A375 (cell line): ENCODE data around the gene ELAPOR1. TPM values are rescaled to one million over a fixed set of nuclear protein-coding genes. Genes with fewer than 3 reads are reported as not detected.

Experiments
- small RNA-seq: library from RNA; depleted of rRNA; stranded (forward); fragments of <200 nt; gene quantifications from one replicate; pipeline ENCODE3, GENCODE V24; 2014
- total RNA-seq: library from RNA; depleted of rRNA; stranded (reverse); fragments of >200 nt; shearing (Covaris generic); gene quantifications from 2 replicates; pipeline ENCODE4 v1.2.3, GENCODE V29; 2014; rRNA removed

Gene ELAPOR1
- 0.08 and 0.11 TPM in 2 replicates for total RNA-seq

GRCh38 chr1:109113590-109114341 is at the start of gene ELAPOR1:
Gene ELAPOR1, plus strand, starts transcription at chr1:109114115. Its CDS starts 69 bp downstream, at chr1:109114184.

GRCh38 chr1:109075531-109076490 is 38.1 kb upstream of the ELAPOR1 start, which contains the start of gene TAF13:
Gene TAF13, minus strand, starts transcription at chr1:109076003. Its CDS starts 56 bp downstream, at chr1:109075947.

GRCh38 chr1:109090196-109091077 is 23.5 kb upstream of the ELAPOR1 start, which contains the start of gene TMEM167B:
Gene TMEM167B, plus strand, starts transcription at chr1:109090764. Its CDS starts 109 bp downstream, at chr1:109090873.

Small RNA genes within 50 kb of the gene (small RNA-seq; reads per million reads assigned to genes)
- gene AL356488.2, result not detected

Other genes starting within 250 kb of the ELAPOR1 start
- 22.4 and 25.4 TPM in 2 replicates for gene GPSM2, start 237.1 kb upstream of the ELAPOR1 start, total RNA-seq
- gene CLCC1, start 150.6 kb upstream of the ELAPOR1 start, total RNA-seq, result 22.0 and 23.9 TPM in 2 replicates
- 6.5 and 6.8 TPM in 2 replicates for gene WDR47, start 72.0 kb upstream of the ELAPOR1 start, total RNA-seq
- 25.2 and 28.6 TPM in 2 replicates for gene TAF13, start 38.1 kb upstream of the ELAPOR1 start, total RNA-seq
- 13.5 and 17.4 TPM in 2 replicates for gene TMEM167B, start 23.4 kb upstream of the ELAPOR1 start, total RNA-seq
- 398 and 419 TPM in 2 replicates for gene SARS1, start 99.8 kb downstream of the ELAPOR1 start, total RNA-seq
- gene CELSR2, start 135.4 kb downstream of the ELAPOR1 start, total RNA-seq, result 5.7 and 6.4 TPM in 2 replicates
- 33.0 and 33.9 TPM in 2 replicates for gene PSRC1, start 169.0 kb downstream of the ELAPOR1 start, total RNA-seq
- gene MYBPHL, start 192.9 kb downstream of the ELAPOR1 start, total RNA-seq, result 0.48 TPM in 1 of 2 replicates, not detected in the other